WTC11 (cell line): ENCODE measurements around the gene FAM167B. TPM values are rescaled to one million over a fixed set of nuclear protein-coding genes. Genes with fewer than 3 reads are reported as not detected.

Experiments used
- ATAC-seq: fragments of 200-7000 bp; cut with Tn5 transposase; 2 replicates; pipeline ENCODE4 v1.10.0; 2021; ENCODE audit warnings: mild to moderate bottlenecking, moderate library complexity
- CTCF ChIA-PET: fragments of 300-600 bp; sonication (Branson Sonifier 250); formaldehyde crosslinking; loops from one replicate; lab custom pipeline; 2021; ENCODE audit warnings: antibody characterized with exemption; lab: Charles Lee
- POLR2A ChIA-PET: fragments of 350-600 bp; sonication (Branson Sonifier 250); formaldehyde crosslinking; loops from one replicate; lab custom pipeline; 2021; ENCODE audit warnings: antibody characterized with exemption; lab: Charles Lee
- DNase-seq: peaks from one replicate; pipeline ENCODE4 v3.0.0; 2021; ENCODE audit warnings: low spot score
- H3K27ac Mint-ChIP-seq: 2 replicates; pipeline ENCODE4 v1.8.0; 2021; ENCODE audit warnings: mixed read lengths
- H3K27me3 Mint-ChIP-seq: 2 replicates; pipeline ENCODE4 v1.8.0; 2021; ENCODE audit warnings: low read depth, mild to moderate bottlenecking, moderate library complexity, mixed read lengths
- H3K36me3 Mint-ChIP-seq: 2 replicates; pipeline ENCODE4 v1.8.0; 2021; ENCODE audit warnings: mixed read lengths
- H3K4me1 Mint-ChIP-seq: 2 replicates; pipeline ENCODE4 v1.8.0; 2022; ENCODE audit warnings: mixed read lengths
- H3K4me3 Mint-ChIP-seq: 2 replicates; pipeline ENCODE4 v1.8.0; 2021; ENCODE audit warnings: mild to moderate bottlenecking, moderate library complexity, mixed read lengths
- H3K9me3 Mint-ChIP-seq: 2 replicates; pipeline ENCODE4 v1.8.0; 2021; ENCODE audit warnings: mixed read lengths
- CDX4 ChIP-seq: fragments of 250-450 bp; sonication (Bioruptor Pico); IDR thresholded peaks from 2 replicates; pipeline ENCODE4 v1.9.0; 2021; ENCODE audit warnings: moderate library complexity, mild to moderate bottlenecking, inconsistent platforms, borderline replicate concordance
- CREB1 ChIP-seq: sonication (generic); formaldehyde crosslinking; IDR thresholded peaks from 2 replicates; pipeline ENCODE4 v1.8.0; 2023; ENCODE audit warnings: mild to moderate bottlenecking, missing genetic modification reagents
- CREM ChIP-seq: sonication (generic); formaldehyde crosslinking; IDR thresholded peaks from 2 replicates; pipeline ENCODE4 v1.8.1; 2022; ENCODE audit warnings: mild to moderate bottlenecking, missing genetic modification reagents, moderate library complexity
- CTCF ChIP-seq: fragments of 200-600 bp; IDR thresholded peaks from 2 replicates; pipeline ENCODE4 v1.8.0; 2022; ENCODE audit warnings: antibody characterized with exemption
- ELF4 ChIP-seq: sonication (generic); formaldehyde crosslinking; IDR thresholded peaks from 2 replicates; pipeline ENCODE4 v1.8.1; 2022; ENCODE audit warnings: low read depth, mild to moderate bottlenecking, moderate library complexity, missing genetic modification reagents
- ERG ChIP-seq: fragments of 250-450 bp; sonication (Bioruptor Pico); IDR thresholded peaks from 2 replicates; pipeline ENCODE4 v1.8.0; 2021; ENCODE audit warnings: mild to moderate bottlenecking
- ETV6 ChIP-seq: sonication (generic); formaldehyde crosslinking; IDR thresholded peaks from 2 replicates; pipeline ENCODE4 v1.8.1; 2022; ENCODE audit warnings: mild to moderate bottlenecking, missing genetic modification reagents
- FOXJ3 ChIP-seq: sonication (generic); formaldehyde crosslinking; IDR thresholded peaks from 2 replicates; pipeline ENCODE4 v1.9.0; 2021; ENCODE audit warnings: missing genetic modification reagents, mild to moderate bottlenecking, borderline replicate concordance
- FOXK1 ChIP-seq: sonication (generic); formaldehyde crosslinking; IDR thresholded peaks from 2 replicates; pipeline ENCODE4 v1.8.0; 2022; ENCODE audit warnings: mild to moderate bottlenecking, moderate library complexity, missing genetic modification reagents
- FOXP1 ChIP-seq: sonication (generic); formaldehyde crosslinking; IDR thresholded peaks from 2 replicates; pipeline ENCODE4 v1.8.0; 2022; ENCODE audit warnings: missing genetic modification reagents, mild to moderate bottlenecking, moderate library complexity, borderline replicate concordance
- GRHL2 ChIP-seq: fragments of 250-450 bp; sonication (Bioruptor Pico); IDR thresholded peaks from 2 replicates; pipeline ENCODE4 v1.8.0; 2022; ENCODE audit warnings: mild to moderate bottlenecking, moderate library complexity; ENCODE audit not compliant: insufficient replicate concordance, severe bottlenecking
- MLX ChIP-seq: sonication (generic); formaldehyde crosslinking; IDR thresholded peaks from 2 replicates; pipeline ENCODE4 v1.8.1; 2023; ENCODE audit warnings: mild to moderate bottlenecking, missing genetic modification reagents, moderate library complexity
- NFATC4 ChIP-seq: fragments of 250-450 bp; sonication (Bioruptor Pico); IDR thresholded peaks from 2 replicates; pipeline ENCODE4 v1.9.0; 2021; ENCODE audit warnings: mild to moderate bottlenecking
- NR3C1 ChIP-seq: sonication (generic); formaldehyde crosslinking; conservative IDR thresholded peaks from 2 replicates; pipeline ENCODE4 v1.8.1; 2023; ENCODE audit warnings: low read depth, mild to moderate bottlenecking, missing genetic modification reagents
- SMAD4 ChIP-seq: sonication (generic); formaldehyde crosslinking; IDR thresholded peaks from 2 replicates; pipeline ENCODE4 v1.8.0; 2022; ENCODE audit warnings: mild to moderate bottlenecking, missing genetic modification reagents
- SP1 ChIP-seq: sonication (generic); formaldehyde crosslinking; conservative IDR thresholded peaks from 2 replicates; pipeline ENCODE4 v1.8.1; 2022; ENCODE audit warnings: missing genetic modification reagents
- TEAD1 ChIP-seq: sonication (generic); formaldehyde crosslinking; IDR thresholded peaks from 2 replicates; pipeline ENCODE4 v1.8.0; 2022; ENCODE audit warnings: mild to moderate bottlenecking, missing genetic modification reagents
- TEAD4 ChIP-seq: sonication (generic); formaldehyde crosslinking; IDR thresholded peaks from 2 replicates; pipeline ENCODE4 v1.8.0; 2022; ENCODE audit warnings: mild to moderate bottlenecking, missing genetic modification reagents
- ZNF121 ChIP-seq: sonication (generic); formaldehyde crosslinking; IDR thresholded peaks from 2 replicates; pipeline ENCODE4 v1.8.0; 2023; ENCODE audit warnings: missing genetic modification reagents
- ZNF232 ChIP-seq: sonication (generic); formaldehyde crosslinking; IDR thresholded peaks from 2 replicates; pipeline ENCODE4 v1.8.0; 2022; ENCODE audit warnings: mild to moderate bottlenecking, missing genetic modification reagents
- ZNF317 ChIP-seq: sonication (generic); formaldehyde crosslinking; IDR thresholded peaks from 2 replicates; pipeline ENCODE4 v1.8.1; 2023; ENCODE audit warnings: low read depth, mild to moderate bottlenecking, moderate library complexity, missing genetic modification reagents, borderline replicate concordance
- ZNF416 ChIP-seq: fragments of 250-450 bp; sonication (Bioruptor Pico); IDR thresholded peaks from 2 replicates; pipeline ENCODE4 v1.9.0; 2021; ENCODE audit warnings: mild to moderate bottlenecking, inconsistent platforms
- ZNF423 ChIP-seq: fragments of 250-450 bp; sonication (Bioruptor Pico); IDR thresholded peaks from 2 replicates; pipeline ENCODE4 v2.1.2; 2022; ENCODE audit warnings: mild to moderate bottlenecking, moderate library complexity
- ZNF512 ChIP-seq: sonication (generic); formaldehyde crosslinking; IDR thresholded peaks from 2 replicates; pipeline ENCODE4 v1.8.1; 2022; ENCODE audit warnings: missing genetic modification reagents, borderline replicate concordance
- total RNA-seq: library from RNA; stranded (reverse); gene quantifications from 3 replicates; pipeline ENCODE4 v1.2.3, GENCODE V29; 2021

The FAM167B gene
- total RNA-seq, 1 experiment from 2014 or later, result 5.4 TPM

GRCh38 chr1:32205401-32206370 lies 41.3 kb upstream of the FAM167B start, which contains the start of gene IQCC:
TSS of gene IQCC (plus strand) at chr1:32205671. CDS start at chr1:32205682, 11 bp downstream.
- peaks cover 8% of the 10 kb centered on the region for H3K27me3 Mint-ChIP-seq
- H3K36me3 Mint-ChIP-seq, result peaks cover 4% of the 10 kb centered on the region
- POLR2A ChIA-PET, result interaction anchor here (0.5 to 1.5 kb wide), 7 partner anchors 10 to 1385 kb away, joined by 3 to 8 read pairs (median 5); partner anchors contain the start of genes MARCKSL1 and TXLNA
- peak within 1 kb of the TSS; percentile 96 for H3K4me3 Mint-ChIP-seq
- CTCF ChIA-PET, result interaction anchor here (0.5 to 2.8 kb wide), 6 partner anchors 10 to 132 kb away, joined by 3 to 17 read pairs (median 5); partner anchors contain the start of genes TMEM39B and TXLNA
- H3K9me3 Mint-ChIP-seq, result no peaks in the 10 kb centered on the region
- 0 out of 2 replicates have a peak within 1 kb of the TSS, but pooled peaks have one; percentile 74 for H3K27ac Mint-ChIP-seq
- ATAC-seq (peak; percentile 78), DNase-seq (peak; percentile 94)
- no peak for TF ChIP-seq NFATC4 (CRISPR knock-in tag)
- no peak for TF ChIP-seq ZNF512 (CRISPR knock-in tag)
- TF ChIP-seq GRHL2 (CRISPR knock-in tag), result no peak
- TF ChIP-seq TEAD1, result no peak
- TF ChIP-seq ELF4 (CRISPR knock-in tag), result no peak
- TF ChIP-seq CREM (CRISPR knock-in tag), result peak; percentile 95
- TF ChIP-seq MLX (CRISPR knock-in tag), result no peak
- no peak for TF ChIP-seq CREB1 (CRISPR knock-in tag)
- peak; percentile 38; the same call in 1 of the 2 replicates for TF ChIP-seq ZNF121 (CRISPR knock-in tag)
- no peak for TF ChIP-seq FOXJ3 (CRISPR knock-in tag)
- no peak for TF ChIP-seq SMAD4
- TF ChIP-seq SP1 (CRISPR knock-in tag), result peak; percentile 85
- no peak for TF ChIP-seq ZNF317 (CRISPR knock-in tag)
- no peak; the same call in 1 of the 2 replicates for TF ChIP-seq FOXK1 (CRISPR knock-in tag)
- no peak for TF ChIP-seq ZNF423 (CRISPR knock-in tag)
- TF ChIP-seq NR3C1 (CRISPR knock-in tag), result no peak
- peak; percentile 73; the same call in 1 of the 2 replicates for TF ChIP-seq ETV6 (CRISPR knock-in tag)
- no peak for TF ChIP-seq FOXP1 (CRISPR knock-in tag)
- no peak for TF ChIP-seq ZNF416
- no peak for TF ChIP-seq CTCF
- TF ChIP-seq CDX4 (CRISPR knock-in tag), result no peak
- TF ChIP-seq TEAD4, result no peak
- TF ChIP-seq ERG, result no peak
- TF ChIP-seq ZNF232 (CRISPR knock-in tag), result 0 out of 2 replicates have a peak, but pooled peaks have one; percentile 48
- H3K4me1 Mint-ChIP-seq, result peaks cover 19% of the 10 kb centered on the region
